T-helper 2 cell treated with Interferon-gamma antibody and Interleukin-4, amounts not matched to agents 5 μg/mL and 100 μg/mL, for 36 hours (primary cell): ENCODE data around the gene ATF3.
A peak's percentile ranks its signal among the peaks of the same experiment; 100 is the strongest.

ENCODE experiments used
- DNase-seq: peaks from one replicate; pipeline ENCODE4 v3.0.0; 2021; ENCODE audit warnings: low spot score
- H3K27ac Mint-ChIP-seq: one replicate; pipeline ENCODE4 v1.8.0; 2021; ENCODE audit warnings: mild to moderate bottlenecking, mixed read lengths
- H3K27me3 Mint-ChIP-seq: one replicate; pipeline ENCODE4 v1.8.0; 2021; ENCODE audit warnings: low read depth, mixed read lengths
- H3K36me3 Mint-ChIP-seq: one replicate; pipeline ENCODE4 v1.8.0; 2021; ENCODE audit warnings: low read depth, mixed read lengths
- H3K4me1 Mint-ChIP-seq: one replicate; pipeline ENCODE4 v1.8.0; 2021; ENCODE audit warnings: low read depth, mixed read lengths
- H3K4me3 Mint-ChIP-seq: one replicate; pipeline ENCODE4 v1.8.0; 2022; ENCODE audit warnings: mild to moderate bottlenecking, moderate library complexity, mixed read lengths
- H3K9me3 Mint-ChIP-seq: one replicate; pipeline ENCODE4 v1.8.0; 2021; ENCODE audit warnings: mixed read lengths

Gene ATF3

DNA sequence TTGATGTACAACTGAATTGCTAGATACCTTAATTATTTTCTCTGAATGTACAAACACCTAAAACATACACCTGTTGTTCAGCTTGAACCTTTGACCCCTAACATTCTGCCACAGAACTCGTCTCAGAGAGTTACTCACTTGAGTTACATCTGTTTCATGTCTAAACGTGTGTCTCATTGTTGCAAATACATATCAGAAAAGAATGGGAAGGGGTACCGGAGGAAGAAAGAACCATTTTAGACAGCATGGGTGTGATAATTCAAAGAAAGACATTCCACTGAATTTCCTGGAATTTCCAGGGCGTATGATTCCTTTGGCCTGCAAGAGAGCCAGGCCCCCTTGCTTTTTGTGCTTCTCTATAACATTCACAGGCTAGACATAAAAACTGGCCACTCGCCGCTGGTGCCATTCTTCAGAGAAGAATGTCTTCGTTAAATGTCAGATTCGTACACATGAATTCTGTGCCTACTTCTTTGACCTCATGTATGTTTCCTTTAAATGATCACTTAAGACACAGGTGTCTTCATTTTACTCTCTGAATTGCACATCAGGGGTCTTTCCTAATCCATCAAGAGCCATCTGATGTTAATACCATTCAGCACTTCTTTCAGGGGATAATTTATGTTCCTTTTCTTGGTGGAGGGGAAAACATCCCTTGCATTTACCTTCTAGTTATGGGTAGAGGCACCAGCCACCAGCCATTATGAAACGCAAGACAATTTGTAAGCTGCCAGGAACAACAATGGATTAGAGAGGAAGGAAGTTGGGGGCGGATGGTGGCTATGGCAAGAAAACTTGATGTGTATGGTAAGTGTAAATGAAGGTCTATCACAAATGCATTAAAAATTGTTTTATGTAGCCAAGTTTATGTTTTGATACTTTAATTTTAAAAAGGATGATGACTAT, 12.7 kb downstream of the ATF3 start:
- Mint-ChIP-seq H3K27me3 (peaks cover 1% of the 10 kb centered on the region), H3K4me1 (peaks cover 10% of the 10 kb centered on the region), H3K4me3 (no peak overlapping the region), H3K9me3 (no peaks in the 10 kb centered on the region), H3K36me3 (peaks cover 35% of the 10 kb centered on the region), H3K27ac (no peak overlapping the region)
- no peak for DNase-seq

DNA sequence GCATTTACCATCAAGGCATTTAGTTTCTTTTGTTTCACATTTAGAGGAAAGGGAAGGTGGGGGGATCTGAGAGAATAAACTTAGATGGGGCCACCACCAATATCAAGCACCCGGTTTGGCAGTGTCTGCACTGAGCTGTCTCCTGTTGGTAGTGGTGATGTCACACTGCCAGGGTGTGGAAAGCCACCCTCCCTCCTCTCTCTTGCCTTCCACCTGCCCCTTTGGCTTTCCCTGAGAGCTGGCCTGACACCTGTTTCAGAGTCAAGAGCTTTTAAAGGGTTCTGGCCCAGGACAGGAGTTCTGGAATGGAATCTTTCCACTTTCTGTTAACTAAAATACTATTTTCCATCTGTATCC, 13.4 kb downstream of the ATF3 start:
- Mint-ChIP-seq H3K36me3 (peaks cover 30% of the 10 kb centered on the region), H3K9me3 (no peaks in the 10 kb centered on the region), H3K4me1 (peaks cover 10% of the 10 kb centered on the region), H3K27me3 (peaks cover 5% of the 10 kb centered on the region), H3K4me3 (no peak overlapping the region), H3K27ac (no peak overlapping the region)
- DNase-seq, result no peak

- peaks cover 29% of the 10 kb centered on the region for H3K36me3 Mint-ChIP-seq
- H3K9me3 Mint-ChIP-seq, result no peaks in the 10 kb centered on the region
- DNase-seq, result no peak
- no peak overlapping the region for H3K27ac Mint-ChIP-seq
- H3K27me3 Mint-ChIP-seq, result peaks cover 9% of the 10 kb centered on the region
- peaks cover 10% of the 10 kb centered on the region for H3K4me1 Mint-ChIP-seq
- no peak overlapping the region for H3K4me3 Mint-ChIP-seq
Measured at GRCh38 chr1:212622467-212622866, 13.9 kb downstream of the ATF3 start.

DNA sequence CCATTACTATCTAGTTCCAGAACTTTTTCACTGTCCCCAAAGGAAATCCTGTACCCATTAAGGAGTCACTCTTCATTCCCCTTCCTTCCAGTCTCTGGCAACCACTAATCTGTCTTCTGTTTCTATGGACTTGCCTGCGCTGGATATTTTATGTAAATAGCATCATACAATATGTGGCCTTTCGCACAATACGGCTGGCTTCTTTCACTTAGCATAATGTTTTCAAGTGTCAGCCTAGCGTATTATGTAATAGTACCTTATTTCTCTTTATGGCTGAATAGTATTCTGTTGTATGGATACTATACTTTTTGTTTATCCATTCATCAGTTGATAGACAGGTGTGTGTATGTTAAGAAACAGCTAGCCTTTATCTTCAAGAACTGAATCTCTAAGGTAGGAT, 14.3 kb downstream of the ATF3 start:
- Mint-ChIP-seq H3K27me3 (peaks cover 13% of the 10 kb centered on the region), H3K4me3 (no peak overlapping the region), H3K36me3 (peaks cover 25% of the 10 kb centered on the region), H3K4me1 (peaks cover 10% of the 10 kb centered on the region), H3K9me3 (no peaks in the 10 kb centered on the region), H3K27ac (no peak overlapping the region)
- no peak for DNase-seq

- Mint-ChIP-seq H3K36me3 (peaks cover 21% of the 10 kb centered on the region), H3K4me3 (no peak overlapping the region), H3K27me3 (peaks cover 13% of the 10 kb centered on the region), H3K27ac (no peak overlapping the region), H3K9me3 (no peaks in the 10 kb centered on the region), H3K4me1 (peaks cover 10% of the 10 kb centered on the region)
- DNase-seq, result no peak
Measured at GRCh38 chr1:212623603-212624002, 15.0 kb downstream of the ATF3 start.

GRCh38 chr1:212624976-212625501, 16.5 kb downstream of the ATF3 start:
- no peaks in the 10 kb centered on the region for H3K9me3 Mint-ChIP-seq
- DNase-seq, result no peak
- peaks cover 13% of the 10 kb centered on the region for H3K27me3 Mint-ChIP-seq
- H3K4me1 Mint-ChIP-seq, result peaks cover 10% of the 10 kb centered on the region
- H3K4me3 Mint-ChIP-seq, result no peak overlapping the region
- peaks cover 13% of the 10 kb centered on the region for H3K36me3 Mint-ChIP-seq
- H3K27ac Mint-ChIP-seq, result no peak overlapping the region

DNA sequence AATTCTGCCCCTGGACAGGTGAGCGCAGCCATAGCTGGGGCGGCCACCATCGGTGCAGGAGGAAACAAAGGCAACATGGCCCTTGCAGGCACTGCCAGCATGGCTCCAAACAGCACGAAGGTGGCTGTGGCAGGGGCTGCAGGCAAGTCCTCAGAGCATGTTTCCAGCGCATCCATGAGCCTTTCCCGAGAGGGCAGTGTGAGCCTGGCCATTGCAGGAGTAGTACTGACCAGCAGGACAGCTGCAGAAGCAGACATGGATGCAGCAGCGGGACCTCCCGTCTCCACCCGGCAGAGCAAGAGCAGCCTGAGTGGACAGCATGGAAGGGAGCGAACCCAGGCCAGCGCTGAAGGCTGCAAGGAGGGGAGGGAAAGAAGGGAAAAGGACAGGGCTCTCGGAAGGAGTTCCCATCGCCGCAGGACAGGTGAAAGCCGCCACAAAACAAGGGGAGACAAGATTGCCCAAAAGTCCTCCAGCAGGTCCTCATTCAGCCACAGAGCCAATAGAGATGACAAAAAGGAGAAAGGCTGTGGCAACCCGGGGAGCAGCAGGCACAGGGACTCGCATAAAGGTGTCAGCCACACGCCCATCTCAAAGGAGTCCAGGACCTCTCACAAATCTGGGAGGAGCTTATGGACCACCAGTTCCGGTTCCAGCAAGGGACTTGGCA, 17.4 kb downstream of the ATF3 start:
- DNase-seq, result no peak
- peaks cover 13% of the 10 kb centered on the region for H3K27me3 Mint-ChIP-seq
- no peaks in the 10 kb centered on the region for H3K9me3 Mint-ChIP-seq
- H3K4me3 Mint-ChIP-seq, result no peak overlapping the region
- no peak overlapping the region for H3K27ac Mint-ChIP-seq
- peaks cover 10% of the 10 kb centered on the region for H3K4me1 Mint-ChIP-seq
- H3K36me3 Mint-ChIP-seq, result peaks cover 10% of the 10 kb centered on the region

GRCh38 chr1:212628046-212628445, 19.5 kb downstream of the ATF3 start:
- H3K27ac Mint-ChIP-seq, result no peak overlapping the region
- no peaks in the 10 kb centered on the region for H3K9me3 Mint-ChIP-seq
- no peaks in the 10 kb centered on the region for H3K36me3 Mint-ChIP-seq
- no peak overlapping the region for H3K4me3 Mint-ChIP-seq
- no peak for DNase-seq
- peaks cover 17% of the 10 kb centered on the region for H3K27me3 Mint-ChIP-seq
- H3K4me1 Mint-ChIP-seq, result no peaks in the 10 kb centered on the region

GRCh38 chr1:212628813-212629415, 20.4 kb downstream of the ATF3 start:
- H3K4me3 Mint-ChIP-seq, result no peak overlapping the region
- DNase-seq, result no peak
- H3K4me1 Mint-ChIP-seq, result no peaks in the 10 kb centered on the region
- no peak overlapping the region for H3K27ac Mint-ChIP-seq
- H3K9me3 Mint-ChIP-seq, result no peaks in the 10 kb centered on the region
- H3K27me3 Mint-ChIP-seq, result peaks cover 17% of the 10 kb centered on the region
- H3K36me3 Mint-ChIP-seq, result no peaks in the 10 kb centered on the region

DNA sequence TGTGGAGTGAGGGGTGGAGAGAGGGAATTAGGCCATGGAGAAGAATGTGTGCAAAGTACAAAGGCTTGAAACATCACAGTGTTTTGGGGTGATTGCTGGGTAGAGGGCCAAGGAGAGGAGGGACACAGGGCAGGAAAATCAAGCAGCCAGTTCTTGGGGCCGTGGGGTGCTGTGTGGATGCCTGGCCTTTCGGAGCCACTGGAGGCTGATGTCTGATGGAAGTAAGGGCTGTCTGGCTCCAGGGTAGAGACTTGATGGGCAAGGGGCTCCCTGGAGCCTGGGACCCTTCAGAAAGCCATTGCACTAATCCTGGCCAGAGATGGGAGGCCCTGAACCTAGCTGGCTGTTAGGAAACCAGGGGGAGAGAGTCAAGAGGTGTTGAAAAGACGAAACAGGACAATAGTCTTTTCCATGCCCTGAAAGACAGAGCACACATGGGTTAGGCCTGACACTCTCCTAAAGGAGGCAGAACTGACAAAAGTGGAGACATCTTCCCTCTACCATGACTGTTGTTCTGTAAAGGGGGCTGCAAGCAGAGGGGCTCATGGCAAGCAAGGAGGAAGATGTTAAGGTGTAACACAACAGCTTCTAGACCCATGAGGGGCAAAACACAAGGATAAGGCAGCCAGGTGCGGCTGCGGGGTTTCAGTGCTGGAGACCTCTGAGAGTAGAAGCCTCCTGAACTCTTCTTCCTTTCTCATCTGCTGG, 21.0 kb downstream of the ATF3 start:
- no peak for DNase-seq
- H3K36me3 Mint-ChIP-seq, result peaks cover 1% of the 10 kb centered on the region
- H3K4me1 Mint-ChIP-seq, result peaks cover 1% of the 10 kb centered on the region
- no peak overlapping the region for H3K27ac Mint-ChIP-seq
- peaks cover 17% of the 10 kb centered on the region for H3K27me3 Mint-ChIP-seq
- peaks cover 5% of the 10 kb centered on the region for H3K9me3 Mint-ChIP-seq
- H3K4me3 Mint-ChIP-seq, result no peak overlapping the region

DNA sequence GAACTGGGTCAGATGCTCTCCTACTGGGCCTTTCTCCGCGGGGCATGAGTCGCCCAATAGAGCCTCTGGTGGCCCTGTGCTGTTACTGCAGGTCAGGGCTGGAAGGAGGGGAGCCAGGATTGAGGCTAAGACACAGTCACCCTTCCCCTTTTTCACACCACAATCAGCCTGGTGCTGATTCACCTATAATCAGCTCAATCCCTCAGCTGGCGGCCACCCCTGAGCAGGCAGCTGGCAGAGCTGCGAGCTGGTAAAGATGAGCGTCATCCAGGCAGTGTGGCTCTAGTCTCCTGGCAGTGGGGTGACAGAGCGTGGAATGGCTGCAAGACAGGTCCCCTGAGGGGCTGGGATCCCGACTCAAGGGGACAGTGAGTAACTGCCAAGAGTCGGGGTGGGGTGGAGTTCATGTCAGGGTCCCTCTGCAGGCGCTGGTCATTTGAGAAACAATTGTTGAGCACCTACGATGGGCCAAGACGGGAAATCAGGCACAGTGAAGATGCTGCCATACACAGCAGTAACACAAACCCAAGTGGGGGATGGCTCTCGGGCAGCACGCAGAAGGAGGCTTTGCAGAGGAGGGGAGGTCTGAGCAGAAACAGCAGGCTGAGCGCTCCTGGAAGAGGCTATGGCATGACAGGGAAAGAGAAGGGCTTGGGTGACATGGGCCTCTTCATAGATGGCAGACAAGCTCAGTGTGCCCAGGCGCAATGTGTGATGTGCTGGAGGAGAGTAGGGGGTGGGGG, 21.8 kb downstream of the ATF3 start:
- peaks cover 5% of the 10 kb centered on the region for H3K36me3 Mint-ChIP-seq
- H3K27ac Mint-ChIP-seq, result no peak overlapping the region
- H3K9me3 Mint-ChIP-seq, result peaks cover 10% of the 10 kb centered on the region
- DNase-seq, result peak; percentile 53
- H3K27me3 Mint-ChIP-seq, result peaks cover 17% of the 10 kb centered on the region
- no peak overlapping the region for H3K4me3 Mint-ChIP-seq
- peaks cover 8% of the 10 kb centered on the region for H3K4me1 Mint-ChIP-seq

DNA sequence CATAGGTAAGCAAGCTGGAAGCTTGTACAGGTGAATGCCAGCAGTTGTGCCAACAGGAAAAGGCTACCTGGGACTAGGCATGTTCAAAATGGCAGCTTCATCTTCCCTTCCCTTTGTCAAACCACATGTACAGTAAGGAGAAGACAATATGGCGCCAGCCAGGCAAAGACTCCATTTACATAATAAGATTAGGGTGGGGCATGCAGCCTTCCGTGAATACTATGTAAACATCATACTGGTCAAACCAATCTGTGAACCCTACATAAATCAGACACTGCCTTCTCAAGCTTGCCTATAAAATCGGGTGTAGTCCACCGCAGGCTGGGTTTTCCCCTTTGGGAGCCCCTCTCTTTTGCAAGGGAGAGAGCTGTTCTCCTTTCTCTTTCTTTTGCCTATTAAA, 24.6 kb downstream of the ATF3 start:
- Mint-ChIP-seq H3K27me3 (peaks cover 4% of the 10 kb centered on the region), H3K4me3 (no peak overlapping the region), H3K27ac (no peak overlapping the region)

GRCh38 chr1:212634252-212634651, 25.7 kb downstream of the ATF3 start:
- Mint-ChIP-seq H3K4me1 (peaks cover 34% of the 10 kb centered on the region), H3K36me3 (peaks cover 5% of the 10 kb centered on the region), H3K27ac (no peak overlapping the region), H3K27me3 (peaks cover 9% of the 10 kb centered on the region), H3K4me3 (no peak overlapping the region), H3K9me3 (peaks cover 10% of the 10 kb centered on the region)
- DNase-seq, result no peak

More for the DNA sequence above, 24.6 kb downstream of the ATF3 start:
- no peak for DNase-seq
- peaks cover 5% of the 10 kb centered on the region for H3K36me3 Mint-ChIP-seq
- H3K9me3 Mint-ChIP-seq, result peaks cover 10% of the 10 kb centered on the region
- peaks cover 31% of the 10 kb centered on the region for H3K4me1 Mint-ChIP-seq
